ENCODE results near the gene B3GNT9. TPM values are rescaled to one million over a fixed set of nuclear protein-coding genes. Genes with fewer than 3 reads are reported as not detected.

B3GNT9 gene
- total RNA-seq, 2 donors from 2014 or later, result 7.2 to 11.0 TPM

DNA sequence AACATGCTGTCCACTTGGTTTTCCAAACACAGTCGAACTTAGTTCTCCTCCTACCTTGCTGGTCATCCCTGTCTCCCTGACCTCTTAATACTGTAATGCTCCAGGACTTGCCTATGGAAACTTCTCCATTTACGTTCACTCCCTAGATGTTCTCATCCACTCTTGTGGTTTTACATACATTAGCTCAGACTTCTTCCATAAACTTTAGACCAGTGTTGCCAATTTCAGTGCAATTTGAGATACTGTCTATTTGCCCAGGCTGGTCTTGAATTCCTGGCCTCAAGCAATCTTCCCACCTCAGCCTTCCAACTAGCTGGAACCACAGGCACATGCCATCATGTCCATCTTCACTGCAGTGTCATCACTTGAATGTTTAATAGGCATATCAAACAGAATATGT, 31.5 kb upstream of the B3GNT9 start:
- Histone ChIP-seq H3K36me3 (ENCODE audit: control insufficient read depth, insufficient read depth, low read length) (peaks cover 7% of the 10 kb centered on the region), H3K9ac (ENCODE audit: extremely low read depth, low read length, poor library complexity, severe bottlenecking) (no peak overlapping the region), H3K4me1 (ENCODE audit: control insufficient read depth, insufficient read depth, low read length) (peaks cover 6% of the 10 kb centered on the region), H3K27ac (ENCODE audit: low read depth, low read length) (no peak overlapping the region), H3K4me3 (ENCODE audit: low read length) (peak overlapping the region; percentile 84), H3K9me3 (ENCODE audit: control insufficient read depth, low read length) (no peaks in the 10 kb centered on the region), H3K27me3 (ENCODE audit: control insufficient read depth, insufficient read depth, low read length, poor library complexity, severe bottlenecking) (peaks cover 35% of the 10 kb centered on the region)
- H3K4me3 Mint-ChIP-seq, result no peak overlapping the region
- H3K9me3 Mint-ChIP-seq, result no peaks in the 10 kb centered on the region
- 90 to 100% methylated on average over 1 to 2 of the region's 2 CpGs for WGBS, 2 experiments (ENCODE audit: insufficient coverage in 1 of 2, insufficient read length in 1 of 2)
- TF ChIP-seq, protein P1, sequence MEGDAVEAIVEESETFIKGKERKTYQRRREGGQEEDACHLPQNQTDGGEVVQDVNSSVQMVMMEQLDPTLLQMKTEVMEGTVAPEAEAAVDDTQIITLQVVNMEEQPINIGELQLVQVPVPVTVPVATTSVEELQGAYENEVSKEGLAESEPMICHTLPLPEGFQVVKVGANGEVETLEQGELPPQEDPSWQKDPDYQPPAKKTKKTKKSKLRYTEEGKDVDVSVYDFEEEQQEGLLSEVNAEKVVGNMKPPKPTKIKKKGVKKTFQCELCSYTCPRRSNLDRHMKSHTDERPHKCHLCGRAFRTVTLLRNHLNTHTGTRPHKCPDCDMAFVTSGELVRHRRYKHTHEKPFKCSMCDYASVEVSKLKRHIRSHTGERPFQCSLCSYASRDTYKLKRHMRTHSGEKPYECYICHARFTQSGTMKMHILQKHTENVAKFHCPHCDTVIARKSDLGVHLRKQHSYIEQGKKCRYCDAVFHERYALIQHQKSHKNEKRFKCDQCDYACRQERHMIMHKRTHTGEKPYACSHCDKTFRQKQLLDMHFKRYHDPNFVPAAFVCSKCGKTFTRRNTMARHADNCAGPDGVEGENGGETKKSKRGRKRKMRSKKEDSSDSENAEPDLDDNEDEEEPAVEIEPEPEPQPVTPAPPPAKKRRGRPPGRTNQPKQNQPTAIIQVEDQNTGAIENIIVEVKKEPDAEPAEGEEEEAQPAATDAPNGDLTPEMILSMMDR (conservative IDR thresholded peaks at IDR 0.05), result no peak
- H3K27ac Mint-ChIP-seq, result no peak overlapping the region
- no peak for DNase-seq
- H3K36me3 Mint-ChIP-seq (ENCODE audit: low read depth), result no peaks in the 10 kb centered on the region
- peaks cover 31% of the 10 kb centered on the region for H3K27me3 Mint-ChIP-seq (ENCODE audit: insufficient read depth)
- peaks cover 17% of the 10 kb centered on the region for H3K4me1 Mint-ChIP-seq

DNA sequence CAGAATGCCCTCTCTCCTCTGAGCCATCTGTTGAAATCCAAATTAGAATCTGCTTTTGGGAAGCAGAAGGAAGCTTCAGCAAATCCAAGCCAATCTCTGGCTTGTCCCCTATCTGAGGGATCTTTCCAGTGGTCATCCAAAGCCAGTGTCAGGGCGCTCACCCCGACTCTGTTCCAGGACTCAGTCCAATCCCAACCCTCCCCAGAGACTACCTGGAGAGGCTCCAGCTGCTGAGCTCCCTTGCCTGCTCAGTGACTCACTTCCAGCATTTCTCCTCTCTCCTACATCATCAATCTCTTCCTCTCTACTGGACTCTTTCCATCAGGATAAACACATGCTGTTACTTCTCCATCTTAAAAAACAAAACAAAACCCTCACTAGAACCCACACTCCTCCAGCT, 30.5 kb upstream of the B3GNT9 start:
- peaks cover 35% of the 10 kb centered on the region for H3K27me3 Mint-ChIP-seq (ENCODE audit: insufficient read depth)
- H3K27ac Mint-ChIP-seq, result no peak overlapping the region
- H3K36me3 Mint-ChIP-seq (ENCODE audit: low read depth), result peaks cover 3% of the 10 kb centered on the region
- Histone ChIP-seq H3K36me3 (ENCODE audit: control insufficient read depth, insufficient read depth, low read length) (peaks cover 7% of the 10 kb centered on the region), H3K27me3 (ENCODE audit: control insufficient read depth, insufficient read depth, low read length, poor library complexity, severe bottlenecking) (peaks cover 40% of the 10 kb centered on the region), H3K27ac (ENCODE audit: low read depth, low read length) (no peak overlapping the region), H3K9me3 (ENCODE audit: control insufficient read depth, low read length) (no peaks in the 10 kb centered on the region), H3K4me3 (ENCODE audit: low read length) (no peak overlapping the region), H3K4me1 (ENCODE audit: control insufficient read depth, insufficient read depth, low read length) (peaks cover 1% of the 10 kb centered on the region), H3K9ac (ENCODE audit: extremely low read depth, low read length, poor library complexity, severe bottlenecking) (no peak overlapping the region)
- no peaks in the 10 kb centered on the region for H3K9me3 Mint-ChIP-seq
- WGBS, 2 experiments (ENCODE audit: insufficient coverage in 1 of 2, insufficient read length in 1 of 2), result 92 to 100% methylated on average over 2 of the region's 2 CpGs
- no peak for DNase-seq
- TF ChIP-seq, protein P1 (conservative IDR thresholded peaks at IDR 0.05), result no peak
- H3K4me1 Mint-ChIP-seq, result peaks cover 10% of the 10 kb centered on the region
- H3K4me3 Mint-ChIP-seq, result no peak overlapping the region

DNA sequence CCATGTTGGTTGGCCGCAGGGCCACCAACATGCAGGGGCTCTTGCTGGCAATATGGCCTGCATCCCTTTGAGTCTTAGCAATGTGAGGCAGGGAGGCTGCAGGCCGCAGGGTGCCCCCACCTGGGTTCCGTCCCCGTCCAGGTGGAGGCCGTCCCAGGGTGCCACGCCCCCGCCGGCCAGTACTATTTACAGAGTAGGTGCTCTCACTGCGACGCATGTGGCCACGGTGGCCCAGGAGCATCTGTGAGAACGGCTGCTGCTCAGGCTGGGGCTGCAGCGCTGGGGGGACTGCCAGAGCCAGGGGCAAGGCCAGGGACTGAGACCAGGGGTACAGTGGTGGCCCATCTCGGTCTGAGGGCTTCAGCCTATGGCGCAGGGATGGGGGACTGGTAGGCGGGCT, 29.4 kb upstream of the B3GNT9 start:
- H3K27me3 ChIP-seq (ENCODE audit: control insufficient read depth, insufficient read depth, low read length, poor library complexity, severe bottlenecking), result peaks cover 43% of the 10 kb centered on the region
- 94 to 100% methylated on average over 14 to 16 of the region's 16 CpGs for WGBS, 2 experiments (ENCODE audit: insufficient coverage in 1 of 2, insufficient read length in 1 of 2)
- no peak for DNase-seq

More for the DNA sequence above, 29.4 kb upstream of the B3GNT9 start:
- no peak overlapping the region for H3K27ac ChIP-seq (ENCODE audit: low read depth, low read length)
- no peak overlapping the region for H3K27ac Mint-ChIP-seq
- H3K36me3 Mint-ChIP-seq (ENCODE audit: low read depth), result peaks cover 9% of the 10 kb centered on the region
- H3K4me3 ChIP-seq (ENCODE audit: low read length), result no peak overlapping the region
- no peaks in the 10 kb centered on the region for H3K9me3 Mint-ChIP-seq
- H3K9ac ChIP-seq (ENCODE audit: extremely low read depth, low read length, poor library complexity, severe bottlenecking), result no peak overlapping the region
- H3K36me3 ChIP-seq (ENCODE audit: control insufficient read depth, insufficient read depth, low read length), result peaks cover 7% of the 10 kb centered on the region
- TF ChIP-seq, protein P1 (conservative IDR thresholded peaks at IDR 0.05), result no peak
- H3K4me1 ChIP-seq (ENCODE audit: control insufficient read depth, insufficient read depth, low read length), result no peaks in the 10 kb centered on the region
- H3K9me3 ChIP-seq (ENCODE audit: control insufficient read depth, low read length), result no peaks in the 10 kb centered on the region
- peaks cover 5% of the 10 kb centered on the region for H3K4me1 Mint-ChIP-seq
- H3K4me3 Mint-ChIP-seq, result no peak overlapping the region
- H3K27me3 Mint-ChIP-seq (ENCODE audit: insufficient read depth), result peaks cover 38% of the 10 kb centered on the region
